Endothelial cell of umbilical vein (primary cell): ENCODE data around the gene CFAP99.

Experiments
- EZH2 ChIP-seq: IDR thresholded peaks from 2 replicates; pipeline ENCODE4 v1.6.1; 2012; ENCODE audit warnings: borderline replicate concordance, low read depth, mild to moderate bottlenecking, moderate library complexity, low read length, inconsistent platforms; ENCODE audit not compliant: severe bottlenecking
- MYC ChIP-seq: IDR thresholded peaks from one replicate; pipeline ENCODE4 v1.6.1; 2011; ENCODE audit warnings: mild to moderate bottlenecking, low read depth, low read length
- POLR2A ChIP-seq: IDR thresholded peaks from 2 replicates; pipeline ENCODE4 v1.6.1; 2012; ENCODE audit warnings: low read depth, mild to moderate bottlenecking, control low read depth, low read length
- POLR2AphosphoS5 ChIP-seq: IDR thresholded peaks from 2 replicates; pipeline ENCODE4 v1.6.1; 2012; ENCODE audit warnings: low read depth, mild to moderate bottlenecking, control low read depth, low read length, moderate library complexity; ENCODE audit not compliant: insufficient read depth
- TF ChIP-seq, protein P1 (sequence below), 2 donors: IDR thresholded peaks; 1 replicate in 1 of 2; 2 replicates in 1 of 2; pipeline ENCODE4 v1.5.1; 2011; ENCODE audit warnings: low read length in 2 of 2, mild to moderate bottlenecking in 2 of 2, moderate library complexity in 2 of 2, control low read depth in 1 of 2, inconsistent platforms in 1 of 2, low read depth in 1 of 2; ENCODE audit not compliant: insufficient read depth in 1 of 2; ENCODE audit errors: extremely low read depth in 1 of 2

DNA sequence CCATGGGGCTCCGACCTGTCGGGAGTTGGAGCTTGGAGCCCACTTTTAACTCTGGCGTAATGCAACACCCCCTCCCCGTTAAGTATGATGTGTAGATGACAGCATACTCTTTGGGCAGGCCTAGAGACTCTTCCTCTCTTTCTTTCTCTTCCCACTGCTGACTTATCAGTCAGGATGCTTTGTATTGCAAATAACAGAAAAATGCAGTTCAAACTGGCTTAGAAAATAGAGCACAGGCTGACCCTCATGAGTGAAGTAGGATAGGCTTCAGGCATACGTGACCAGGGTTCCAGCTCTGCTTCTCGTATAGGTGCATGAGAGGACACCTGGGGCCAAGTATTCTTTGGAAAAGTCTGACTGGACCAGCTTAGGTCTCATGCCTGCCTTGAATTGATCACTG lies 26.8 kb downstream of the CFAP99 start:
- TF ChIP-seq, protein P1, sequence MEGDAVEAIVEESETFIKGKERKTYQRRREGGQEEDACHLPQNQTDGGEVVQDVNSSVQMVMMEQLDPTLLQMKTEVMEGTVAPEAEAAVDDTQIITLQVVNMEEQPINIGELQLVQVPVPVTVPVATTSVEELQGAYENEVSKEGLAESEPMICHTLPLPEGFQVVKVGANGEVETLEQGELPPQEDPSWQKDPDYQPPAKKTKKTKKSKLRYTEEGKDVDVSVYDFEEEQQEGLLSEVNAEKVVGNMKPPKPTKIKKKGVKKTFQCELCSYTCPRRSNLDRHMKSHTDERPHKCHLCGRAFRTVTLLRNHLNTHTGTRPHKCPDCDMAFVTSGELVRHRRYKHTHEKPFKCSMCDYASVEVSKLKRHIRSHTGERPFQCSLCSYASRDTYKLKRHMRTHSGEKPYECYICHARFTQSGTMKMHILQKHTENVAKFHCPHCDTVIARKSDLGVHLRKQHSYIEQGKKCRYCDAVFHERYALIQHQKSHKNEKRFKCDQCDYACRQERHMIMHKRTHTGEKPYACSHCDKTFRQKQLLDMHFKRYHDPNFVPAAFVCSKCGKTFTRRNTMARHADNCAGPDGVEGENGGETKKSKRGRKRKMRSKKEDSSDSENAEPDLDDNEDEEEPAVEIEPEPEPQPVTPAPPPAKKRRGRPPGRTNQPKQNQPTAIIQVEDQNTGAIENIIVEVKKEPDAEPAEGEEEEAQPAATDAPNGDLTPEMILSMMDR (IDR thresholded peaks at IDR 0.05; ENCODE audit: extremely low read depth in 1 of 2, insufficient read depth in 1 of 2, low read depth in 1 of 2, low read length in 2 of 2): no peak
- TF ChIP-seq MYC: no peak
- TF ChIP-seq POLR2AphosphoS5: no peak
- no peak for TF ChIP-seq EZH2
- TF ChIP-seq POLR2A: no peak
